Measurements from ENCODE around the gene STK26.

STK26 gene

DNA sequence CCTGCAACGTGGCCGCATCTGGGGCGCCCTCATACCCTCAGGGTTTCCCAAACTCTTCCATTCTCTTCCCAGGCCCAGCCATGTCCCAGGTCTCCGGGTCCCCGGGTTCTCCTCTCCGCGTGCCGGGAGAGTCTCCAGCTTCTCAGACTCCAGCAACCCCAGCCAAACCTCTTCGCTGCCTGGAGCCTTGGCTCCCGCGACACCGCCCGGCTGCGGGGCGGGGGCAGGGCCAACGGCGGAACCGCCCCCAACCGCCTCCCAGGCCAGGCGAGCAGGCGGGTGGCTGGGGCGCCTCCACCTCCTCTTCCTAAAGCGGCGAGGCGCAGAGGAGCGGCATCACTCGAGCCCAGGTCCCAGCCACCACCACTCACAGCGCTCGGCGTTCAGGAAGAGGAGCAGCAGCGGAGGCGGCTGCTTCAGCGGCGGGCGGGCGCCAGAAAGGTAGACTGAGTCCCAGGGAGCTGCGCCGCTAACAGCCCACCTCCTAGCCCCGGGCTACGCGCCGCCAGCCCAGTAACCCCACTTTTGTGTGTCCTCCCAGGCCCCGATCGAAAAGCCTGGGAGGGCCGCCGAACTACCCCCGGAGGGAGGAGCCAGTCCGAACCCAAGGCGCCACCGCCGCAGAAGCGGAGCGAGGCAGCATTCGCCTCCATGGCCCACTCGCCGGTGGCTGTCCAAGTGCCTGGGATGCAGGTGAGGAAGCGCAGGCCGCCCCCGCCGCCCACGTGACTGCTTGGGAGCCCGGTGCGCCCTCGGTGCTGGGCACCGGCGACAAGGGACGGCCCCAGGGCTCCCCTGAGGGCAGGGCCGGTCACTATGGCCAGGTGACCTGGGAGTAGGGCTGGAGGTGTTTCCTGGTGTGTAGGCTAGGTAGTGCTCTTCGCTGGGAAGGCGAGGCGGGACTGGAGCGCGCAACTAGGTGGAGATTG is at the start of gene STK26:
Gene STK26, plus strand, starts transcription at position 336 of the 929 bp plus-strand sequence. Its CDS starts 316 bp downstream, at position 652.
- H3K4me3 ChIP-seq (ENCODE audit: low read length) = peak within 1 kb of the TSS; percentile 59
- TF ChIP-seq CTCF (conservative IDR thresholded peaks at IDR 0.05; ENCODE audit: low read length) = no peak
- peak; percentile 40 for DNase-seq (ENCODE audit: low read depth)

- TF ChIP-seq CTCF (conservative IDR thresholded peaks at IDR 0.05; ENCODE audit: low read length) = no peak
- DNase-seq (ENCODE audit: low read depth) = no peak
- no peak overlapping the region for H3K4me3 ChIP-seq (ENCODE audit: low read length)
These were observed 47.3 kb upstream of the STK26 start for GRCh38 chrX:131975851-131976250.

GRCh38 chrX:131977619-131978018 is 45.5 kb upstream of the STK26 start:
- no peak for TF ChIP-seq CTCF (conservative IDR thresholded peaks at IDR 0.05; ENCODE audit: low read length)
- H3K4me3 ChIP-seq (ENCODE audit: low read length) = no peak overlapping the region
- DNase-seq (ENCODE audit: low read depth) = no peak

DNA sequence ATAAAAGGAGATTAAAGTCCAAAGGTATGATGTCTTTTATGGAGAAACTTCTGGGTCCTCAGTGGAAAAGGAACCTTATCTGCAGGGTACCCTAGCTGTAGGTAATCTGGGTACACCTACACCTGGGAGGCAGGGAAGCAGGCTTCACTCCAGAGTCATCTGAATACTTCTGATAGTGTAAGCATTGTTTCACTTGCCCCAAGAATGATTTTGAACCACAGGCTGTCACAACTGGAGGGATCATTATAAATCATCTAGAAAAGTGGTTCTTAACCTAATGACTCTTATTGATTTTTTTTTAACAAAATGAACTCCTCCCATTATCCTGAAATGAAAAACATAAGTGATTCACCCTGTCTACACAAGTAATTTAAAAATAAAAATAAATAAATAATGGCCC is 44.0 kb upstream of the STK26 start:
- no peak overlapping the region for H3K4me3 ChIP-seq (ENCODE audit: low read length)
- DNase-seq (ENCODE audit: low read depth) = no peak
- TF ChIP-seq CTCF (conservative IDR thresholded peaks at IDR 0.05; ENCODE audit: low read length) = no peak

- no peak for DNase-seq (ENCODE audit: low read depth)
- TF ChIP-seq CTCF (conservative IDR thresholded peaks at IDR 0.05; ENCODE audit: low read length) = no peak
- H3K4me3 ChIP-seq (ENCODE audit: low read length) = no peak overlapping the region
These were observed 37.5 kb upstream of the STK26 start for GRCh38 chrX:131985526-131986049.

DNA sequence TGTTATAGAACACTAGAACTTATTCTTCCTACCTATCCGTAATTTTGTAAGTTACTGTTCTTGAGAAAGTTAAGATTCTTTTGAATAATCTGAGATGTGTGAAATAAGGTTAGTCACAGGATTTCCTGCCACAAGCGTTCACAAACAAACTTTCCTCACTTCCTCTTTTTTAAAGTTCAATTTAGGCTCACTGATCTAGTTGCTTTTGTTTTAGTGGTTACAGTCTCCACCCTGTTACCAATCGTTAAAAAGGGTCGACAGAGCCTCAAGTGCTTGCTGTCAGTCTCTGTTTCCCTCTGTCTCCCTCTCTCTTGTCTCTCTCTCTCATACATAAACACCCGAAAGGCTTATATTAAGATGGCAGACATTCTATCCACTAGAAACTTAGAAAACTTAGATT is 35.9 kb upstream of the STK26 start:
- DNase-seq (ENCODE audit: low read depth) = no peak
- no peak for TF ChIP-seq CTCF (conservative IDR thresholded peaks at IDR 0.05; ENCODE audit: low read length)
- no peak overlapping the region for H3K4me3 ChIP-seq (ENCODE audit: low read length)

DNA sequence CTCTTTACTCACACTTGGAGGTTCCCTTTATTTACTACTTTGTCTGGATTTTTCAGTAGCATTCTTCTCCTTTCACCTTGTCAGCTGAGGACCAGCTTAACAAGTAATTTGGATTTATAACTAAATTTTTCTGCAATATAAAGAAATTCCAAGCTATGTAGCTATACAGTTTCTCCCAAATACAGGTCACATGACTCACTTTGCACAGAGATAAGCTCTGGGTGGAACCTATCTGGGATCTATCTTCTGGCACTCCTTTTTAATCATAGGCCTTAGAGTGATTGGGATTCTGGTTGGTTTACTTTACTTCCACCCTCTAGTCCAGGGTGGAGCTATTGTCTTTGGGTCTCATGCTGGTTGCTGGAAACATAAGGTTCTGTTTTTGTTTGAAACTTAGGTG is 34.9 kb upstream of the STK26 start:
- no peak for DNase-seq (ENCODE audit: low read depth)
- no peak for TF ChIP-seq CTCF (conservative IDR thresholded peaks at IDR 0.05; ENCODE audit: low read length)
- no peak overlapping the region for H3K4me3 ChIP-seq (ENCODE audit: low read length)

All from AG10803 (cell line).